ENCODE results near the gene CGRRF1.

DNA sequence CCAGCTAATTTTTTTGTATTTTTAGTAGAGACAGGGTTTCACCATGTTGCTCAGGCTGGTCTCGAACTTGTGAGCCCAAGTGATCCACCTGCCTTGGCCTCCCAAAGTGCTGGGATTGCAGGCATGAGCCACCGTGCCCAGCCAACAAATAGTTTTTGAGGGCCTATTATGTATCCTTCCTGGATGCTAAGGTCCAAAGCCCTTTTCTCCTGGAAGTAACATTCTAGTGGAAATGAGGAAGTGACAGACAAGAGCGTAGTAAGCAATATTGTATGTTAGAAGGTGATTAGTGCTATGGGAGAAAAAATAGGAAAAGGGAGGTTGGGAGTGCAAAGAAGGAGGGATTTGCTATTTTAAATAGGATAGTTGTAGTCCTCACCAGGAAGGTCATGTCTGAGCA, 9.0 kb upstream of the CGRRF1 start:
- TF ChIP-seq CTCF (IDR thresholded peaks at IDR 0.05; ENCODE audit: low read depth, low read length, poor library complexity, severe bottlenecking) (no peak), EZH2phosphoT487 (IDR thresholded peaks at IDR 0.05; ENCODE audit: borderline replicate concordance, low read length) (no peak)
